DND-41 (cell line): ENCODE data around the gene RASSF6.

ENCODE experiments used
- ATAC-seq: fragments of 200-7000 bp; cut with Tn5 transposase; 3 replicates; pipeline ENCODE4 v1.9.1; 2021; ENCODE audit warnings: low read depth; ENCODE audit not compliant: insufficient read depth
- DNase-seq: peaks from one replicate; pipeline ENCODE4 v3.0.0-alpha.2; 2020
- H2AFZ ChIP-seq: 2 replicates; pipeline ENCODE4 v1.6.0; 2012; ENCODE audit warnings: low read depth, low read length
- H3K27ac ChIP-seq: 2 replicates; pipeline ENCODE4 v1.5.1; 2012; ENCODE audit warnings: low read length, inconsistent platforms
- H3K27me3 ChIP-seq: fragments of 200-600 bp; sonication (generic); 2 replicates; pipeline ENCODE4 v1.6.0; 2012; ENCODE audit warnings: low read length, mild to moderate bottlenecking, inconsistent platforms; ENCODE audit not compliant: insufficient read depth, poor library complexity
- H3K36me3 ChIP-seq: 2 replicates; pipeline ENCODE4 v1.5.1; 2012; ENCODE audit warnings: low read length, inconsistent platforms; ENCODE audit not compliant: insufficient read depth
- H3K4me1 ChIP-seq: 2 replicates; pipeline ENCODE4 v1.5.1; 2012; ENCODE audit warnings: mild to moderate bottlenecking, low read length; ENCODE audit not compliant: insufficient read depth
- H3K4me2 ChIP-seq: 2 replicates; pipeline ENCODE4 v1.6.0; 2012; ENCODE audit warnings: mild to moderate bottlenecking, moderate library complexity, low read length, inconsistent platforms; ENCODE audit not compliant: insufficient read depth
- H3K4me3 ChIP-seq, 2 experiments: fragments of 200-600 bp in 1 of 2; shearing (Covaris generic) in 1 of 2; 2 replicates each; pipeline ENCODE4 v1.5.1; 2012 to 2016; ENCODE audit warnings: inconsistent platforms in 2 of 2, low read length in 2 of 2, mild to moderate bottlenecking in 2 of 2, low read depth in 1 of 2, moderate library complexity in 1 of 2
- H3K79me2 ChIP-seq: 2 replicates; pipeline ENCODE4 v1.6.0; 2012; ENCODE audit warnings: low read length, inconsistent platforms; ENCODE audit not compliant: insufficient read depth
- H3K9ac ChIP-seq: 2 replicates; pipeline ENCODE4 v1.6.0; 2012; ENCODE audit warnings: low read depth, mild to moderate bottlenecking, inconsistent platforms, low read length, moderate library complexity
- H3K9me3 ChIP-seq: 2 replicates; pipeline ENCODE4 v1.5.1; 2012; ENCODE audit warnings: low read length, moderate library complexity, mild to moderate bottlenecking, inconsistent platforms; ENCODE audit not compliant: insufficient read depth, severe bottlenecking
- H4K20me1 ChIP-seq: 2 replicates; pipeline ENCODE4 v1.6.0; 2012; ENCODE audit warnings: low read length; ENCODE audit not compliant: insufficient read depth
- EZH2 ChIP-seq: IDR thresholded peaks from 3 replicates; pipeline ENCODE4 v1.6.1; 2012; ENCODE audit warnings: borderline replicate concordance, low read depth, mild to moderate bottlenecking, moderate library complexity, low read length, inconsistent platforms; ENCODE audit not compliant: severe bottlenecking
- TF ChIP-seq, protein P1 (sequence below): IDR thresholded peaks from 2 replicates; pipeline ENCODE4 v1.5.1; 2012; ENCODE audit warnings: borderline replicate concordance, low read length, moderate library complexity, mild to moderate bottlenecking; ENCODE audit not compliant: poor library complexity, severe bottlenecking; ENCODE audit errors: extremely low read depth

Gene RASSF6

DNA sequence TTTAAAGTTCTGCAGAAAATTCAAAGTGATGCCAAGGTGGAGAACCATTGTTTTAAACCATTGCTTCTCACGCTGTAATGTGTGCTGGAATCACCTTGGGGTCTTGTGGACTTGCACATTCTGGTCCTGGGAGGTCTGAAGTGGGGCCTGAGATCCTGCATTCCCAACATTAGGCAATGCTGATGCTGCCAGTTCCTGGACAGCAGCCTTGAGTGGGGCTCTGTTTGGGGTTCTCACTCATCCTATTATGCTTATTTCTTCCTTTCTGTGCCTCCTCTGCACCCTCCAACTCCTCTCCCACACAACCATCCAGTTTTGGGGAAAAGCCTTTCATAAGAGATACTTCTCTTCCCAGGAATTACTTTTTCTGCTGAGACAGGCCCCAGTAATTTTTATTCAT, 44.2 kb upstream of the RASSF6 start:
- no peak overlapping the region for H3K4me2 ChIP-seq
- peaks cover 5% of the 10 kb centered on the region; the same call in 1 of the 2 replicates for H3K4me1 ChIP-seq
- H4K20me1 ChIP-seq: no peaks in the 10 kb centered on the region
- DNase-seq (no peak), ATAC-seq (no peak)
- no peak overlapping the region for H3K27ac ChIP-seq
- no peaks in the 10 kb centered on the region for H3K79me2 ChIP-seq
- H3K9me3 ChIP-seq: no peaks in the 10 kb centered on the region
- no peak overlapping the region for H3K4me3 ChIP-seq
- no peak overlapping the region for H2AFZ ChIP-seq
- H3K9ac ChIP-seq: no peak overlapping the region
- TF ChIP-seq, protein P1, sequence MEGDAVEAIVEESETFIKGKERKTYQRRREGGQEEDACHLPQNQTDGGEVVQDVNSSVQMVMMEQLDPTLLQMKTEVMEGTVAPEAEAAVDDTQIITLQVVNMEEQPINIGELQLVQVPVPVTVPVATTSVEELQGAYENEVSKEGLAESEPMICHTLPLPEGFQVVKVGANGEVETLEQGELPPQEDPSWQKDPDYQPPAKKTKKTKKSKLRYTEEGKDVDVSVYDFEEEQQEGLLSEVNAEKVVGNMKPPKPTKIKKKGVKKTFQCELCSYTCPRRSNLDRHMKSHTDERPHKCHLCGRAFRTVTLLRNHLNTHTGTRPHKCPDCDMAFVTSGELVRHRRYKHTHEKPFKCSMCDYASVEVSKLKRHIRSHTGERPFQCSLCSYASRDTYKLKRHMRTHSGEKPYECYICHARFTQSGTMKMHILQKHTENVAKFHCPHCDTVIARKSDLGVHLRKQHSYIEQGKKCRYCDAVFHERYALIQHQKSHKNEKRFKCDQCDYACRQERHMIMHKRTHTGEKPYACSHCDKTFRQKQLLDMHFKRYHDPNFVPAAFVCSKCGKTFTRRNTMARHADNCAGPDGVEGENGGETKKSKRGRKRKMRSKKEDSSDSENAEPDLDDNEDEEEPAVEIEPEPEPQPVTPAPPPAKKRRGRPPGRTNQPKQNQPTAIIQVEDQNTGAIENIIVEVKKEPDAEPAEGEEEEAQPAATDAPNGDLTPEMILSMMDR: no peak
- no peak for TF ChIP-seq EZH2
- no peaks in the 10 kb centered on the region for H3K36me3 ChIP-seq
- no peaks in the 10 kb centered on the region for H3K27me3 ChIP-seq

- Histone ChIP-seq H3K4me1 (peaks cover 5% of the 10 kb centered on the region; the same call in 1 of the 2 replicates), H3K4me2 (no peak overlapping the region), H3K79me2 (no peaks in the 10 kb centered on the region), H4K20me1 (no peaks in the 10 kb centered on the region), H3K9me3 (no peaks in the 10 kb centered on the region), H3K36me3 (no peaks in the 10 kb centered on the region), H3K27ac (no peak overlapping the region), H3K4me3 (no peak overlapping the region), H3K9ac (no peak overlapping the region), H2AFZ (no peak overlapping the region), H3K27me3 (no peaks in the 10 kb centered on the region)
- DNase-seq (no peak), ATAC-seq (no peak)
- TF ChIP-seq EZH2: no peak
- TF ChIP-seq, protein P1: no peak
Measured at GRCh38 chr4:73663576-73663975, 43.3 kb upstream of the RASSF6 start.

GRCh38 chr4:73662709-73663546, 42.7 kb upstream of the RASSF6 start:
- H3K4me2 ChIP-seq: no peak overlapping the region

More at GRCh38 chr4:73662709-73663546, 42.7 kb upstream of the RASSF6 start:
- no peak overlapping the region for H3K9ac ChIP-seq
- no peaks in the 10 kb centered on the region for H3K36me3 ChIP-seq
- H2AFZ ChIP-seq: peak overlapping the region; percentile 42
- no peaks in the 10 kb centered on the region for H4K20me1 ChIP-seq
- no peak for TF ChIP-seq EZH2
- TF ChIP-seq, protein P1: peak; percentile 60
- peaks cover 5% of the 10 kb centered on the region; the same call in 1 of the 2 replicates for H3K4me1 ChIP-seq
- H3K27ac ChIP-seq: no peak overlapping the region
- DNase-seq: no peak
- no peaks in the 10 kb centered on the region for H3K79me2 ChIP-seq
- no peaks in the 10 kb centered on the region for H3K9me3 ChIP-seq
- no peak overlapping the region for H3K4me3 ChIP-seq
- H3K27me3 ChIP-seq: no peaks in the 10 kb centered on the region
- peak; percentile 73; the same call in 2 of the 3 replicates for ATAC-seq
